Measurements from ENCODE around the gene RBMS1. TPM values are rescaled to one million over a fixed set of nuclear protein-coding genes. Genes with fewer than 3 reads are reported as not detected.

RBMS1 gene
- total RNA-seq, 1 donor from 2014 or later = 73.7 TPM

DNA sequence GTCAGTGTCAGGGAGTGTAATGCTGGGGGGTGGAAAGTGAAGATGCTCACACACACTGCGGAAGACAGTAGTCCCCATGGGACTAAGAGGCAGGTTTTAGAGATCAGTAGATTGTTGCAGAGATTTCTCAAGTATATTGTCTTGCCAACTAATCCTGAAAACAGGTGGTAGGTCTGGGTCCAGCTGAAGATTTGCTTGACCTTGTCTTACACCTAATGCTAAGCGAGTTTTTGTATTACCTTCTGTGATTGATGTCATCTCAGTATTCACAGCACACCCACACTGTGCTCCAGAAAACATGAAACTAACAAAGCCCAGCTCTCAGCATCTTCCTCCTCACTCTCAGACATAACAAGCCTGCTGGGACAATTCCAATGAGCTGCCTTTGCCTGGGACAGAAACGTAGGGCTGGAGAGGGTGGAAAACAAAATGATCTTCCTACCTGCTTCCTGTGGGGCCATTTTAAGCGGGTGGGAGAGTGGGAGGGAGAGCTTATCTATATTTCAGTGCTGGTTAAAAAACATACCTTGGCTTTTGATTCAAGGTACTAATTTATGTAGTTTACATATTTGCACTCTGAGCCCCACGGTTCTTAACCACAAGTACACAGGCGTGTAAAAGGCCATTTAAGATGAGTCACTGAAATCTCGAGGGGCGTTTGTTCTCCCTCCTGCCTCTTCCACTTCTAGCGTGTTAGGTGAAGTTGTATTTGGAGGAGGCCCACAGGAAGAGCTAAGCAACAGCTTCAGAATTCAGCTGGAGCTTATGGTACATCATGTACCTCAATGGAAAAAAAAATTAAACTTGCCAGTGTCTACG is 23.1 kb upstream of the RBMS1 start:
- no peaks in the 10 kb centered on the region for H3K27me3 Mint-ChIP-seq
- H3K36me3 Mint-ChIP-seq = no peaks in the 10 kb centered on the region
- DNase-seq (ENCODE audit: extremely low spot score, unreplicated experiment) = no peak
- H3K4me3 Mint-ChIP-seq = no peak overlapping the region
- TF ChIP-seq, protein P1, sequence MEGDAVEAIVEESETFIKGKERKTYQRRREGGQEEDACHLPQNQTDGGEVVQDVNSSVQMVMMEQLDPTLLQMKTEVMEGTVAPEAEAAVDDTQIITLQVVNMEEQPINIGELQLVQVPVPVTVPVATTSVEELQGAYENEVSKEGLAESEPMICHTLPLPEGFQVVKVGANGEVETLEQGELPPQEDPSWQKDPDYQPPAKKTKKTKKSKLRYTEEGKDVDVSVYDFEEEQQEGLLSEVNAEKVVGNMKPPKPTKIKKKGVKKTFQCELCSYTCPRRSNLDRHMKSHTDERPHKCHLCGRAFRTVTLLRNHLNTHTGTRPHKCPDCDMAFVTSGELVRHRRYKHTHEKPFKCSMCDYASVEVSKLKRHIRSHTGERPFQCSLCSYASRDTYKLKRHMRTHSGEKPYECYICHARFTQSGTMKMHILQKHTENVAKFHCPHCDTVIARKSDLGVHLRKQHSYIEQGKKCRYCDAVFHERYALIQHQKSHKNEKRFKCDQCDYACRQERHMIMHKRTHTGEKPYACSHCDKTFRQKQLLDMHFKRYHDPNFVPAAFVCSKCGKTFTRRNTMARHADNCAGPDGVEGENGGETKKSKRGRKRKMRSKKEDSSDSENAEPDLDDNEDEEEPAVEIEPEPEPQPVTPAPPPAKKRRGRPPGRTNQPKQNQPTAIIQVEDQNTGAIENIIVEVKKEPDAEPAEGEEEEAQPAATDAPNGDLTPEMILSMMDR (conservative IDR thresholded peaks at IDR 0.05) = no peak
- H3K4me1 Mint-ChIP-seq (ENCODE audit: unreplicated experiment) = peaks cover 8% of the 10 kb centered on the region
- peaks cover 5% of the 10 kb centered on the region for H3K9me3 Mint-ChIP-seq
- no peak overlapping the region for H3K27ac Mint-ChIP-seq

DNA sequence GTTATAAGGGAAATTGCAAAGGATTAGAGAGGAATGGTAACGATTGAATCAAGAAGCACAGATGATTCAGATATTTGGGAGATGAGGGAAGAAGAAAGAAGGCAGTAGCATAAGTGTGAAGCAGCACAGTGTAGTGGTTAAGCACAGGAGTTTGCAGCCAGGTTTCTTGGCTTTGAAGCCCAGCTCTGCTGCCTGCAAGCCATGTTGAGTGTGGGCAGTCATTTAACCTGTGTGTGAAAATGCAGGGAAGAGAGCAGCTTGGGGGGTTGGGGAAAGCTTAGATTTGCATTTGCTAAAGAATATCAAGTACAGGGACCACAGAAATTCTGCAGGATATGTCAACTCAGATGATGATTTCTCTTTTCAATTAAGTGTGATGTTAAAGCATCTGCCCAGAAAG is 21.5 kb upstream of the RBMS1 start:
- H3K27me3 Mint-ChIP-seq = no peaks in the 10 kb centered on the region
- peaks cover 16% of the 10 kb centered on the region for H3K4me1 Mint-ChIP-seq (ENCODE audit: unreplicated experiment)
- no peak overlapping the region for H3K27ac Mint-ChIP-seq

DNA sequence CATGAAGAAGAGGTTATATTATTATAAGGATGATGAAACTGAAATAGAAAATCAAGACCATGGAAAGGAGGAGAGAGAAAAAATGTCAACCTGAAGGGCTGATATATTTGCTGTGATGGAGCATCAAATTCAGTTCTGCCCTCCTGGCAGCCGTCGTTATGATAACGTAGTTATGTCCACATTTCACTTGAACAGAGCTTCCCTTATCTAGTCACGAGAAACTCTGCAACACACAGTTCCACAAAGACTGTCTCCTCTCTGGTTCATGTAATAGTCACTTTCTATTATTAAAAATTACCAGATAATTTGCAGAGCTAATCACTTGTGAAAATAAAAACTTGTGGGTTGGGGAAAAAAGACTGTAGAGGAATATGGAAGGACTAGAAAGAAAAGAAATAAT is 19.5 kb upstream of the RBMS1 start:
- Mint-ChIP-seq H3K4me1 (ENCODE audit: unreplicated experiment) (peaks cover 16% of the 10 kb centered on the region), H3K27ac (no peak overlapping the region)

More for the DNA sequence above, 21.5 kb upstream of the RBMS1 start:
- Mint-ChIP-seq H3K36me3 (no peaks in the 10 kb centered on the region), H3K4me3 (no peak overlapping the region), H3K9me3 (peaks cover 5% of the 10 kb centered on the region)
- no peak for DNase-seq (ENCODE audit: extremely low spot score, unreplicated experiment)
- TF ChIP-seq, protein P1 (conservative IDR thresholded peaks at IDR 0.05) = no peak

DNA sequence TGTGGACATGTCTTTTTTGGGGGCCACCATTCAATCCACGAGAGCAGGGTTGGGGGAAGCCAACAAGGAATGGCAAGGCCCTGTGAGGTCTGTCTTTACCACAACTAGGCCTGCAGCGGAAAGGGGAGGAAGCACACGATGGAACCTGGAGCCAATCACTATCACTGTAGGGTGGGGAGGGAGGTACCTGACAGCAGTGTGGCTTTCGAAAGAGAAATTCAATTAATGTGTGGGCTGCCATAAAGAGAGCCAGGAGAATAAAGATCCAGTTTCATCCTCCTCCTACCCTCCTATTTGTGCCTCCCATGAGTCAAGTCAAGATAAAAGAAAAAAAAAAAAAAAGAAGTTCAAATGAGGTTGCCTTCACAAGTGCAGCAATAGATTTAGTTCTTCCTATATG is 18.9 kb upstream of the RBMS1 start:
- Mint-ChIP-seq H3K27ac (no peak overlapping the region), H3K9me3 (peaks cover 8% of the 10 kb centered on the region), H3K27me3 (no peaks in the 10 kb centered on the region), H3K36me3 (no peaks in the 10 kb centered on the region), H3K4me3 (no peak overlapping the region), H3K4me1 (ENCODE audit: unreplicated experiment) (peaks cover 16% of the 10 kb centered on the region)
- TF ChIP-seq, protein P1 (conservative IDR thresholded peaks at IDR 0.05) = no peak
- no peak for DNase-seq (ENCODE audit: extremely low spot score, unreplicated experiment)

More for the DNA sequence above, 19.5 kb upstream of the RBMS1 start:
- H3K9me3 Mint-ChIP-seq = peaks cover 8% of the 10 kb centered on the region
- DNase-seq (ENCODE audit: extremely low spot score, unreplicated experiment) = no peak
- no peaks in the 10 kb centered on the region for H3K36me3 Mint-ChIP-seq
- TF ChIP-seq, protein P1 (conservative IDR thresholded peaks at IDR 0.05) = no peak
- no peak overlapping the region for H3K4me3 Mint-ChIP-seq
- no peaks in the 10 kb centered on the region for H3K27me3 Mint-ChIP-seq

DNA sequence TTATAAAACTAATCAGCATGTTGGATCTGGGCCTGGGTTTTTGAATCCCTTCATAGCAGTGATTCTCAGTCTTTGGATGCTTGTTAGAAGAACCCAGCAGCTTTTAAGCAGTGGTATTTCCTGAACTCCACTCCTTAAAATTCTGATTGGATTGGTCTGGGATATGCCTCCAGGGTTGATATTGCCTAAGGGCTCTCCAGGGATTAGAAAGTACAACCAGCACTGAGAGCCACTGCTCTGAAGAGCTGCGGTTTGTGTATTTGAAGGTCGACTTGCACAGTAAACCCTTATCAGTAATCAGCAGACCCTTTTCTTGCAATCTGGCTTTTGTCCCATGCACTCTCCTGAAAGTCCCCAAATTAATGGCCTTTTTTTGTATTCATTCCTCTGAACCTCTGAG is 17.0 kb upstream of the RBMS1 start:
- no peak for DNase-seq (ENCODE audit: extremely low spot score, unreplicated experiment)
- peaks cover 6% of the 10 kb centered on the region for H3K9me3 Mint-ChIP-seq
- H3K4me3 Mint-ChIP-seq = no peak overlapping the region
- H3K36me3 Mint-ChIP-seq = no peaks in the 10 kb centered on the region
- no peaks in the 10 kb centered on the region for H3K27me3 Mint-ChIP-seq
- TF ChIP-seq, protein P1 (conservative IDR thresholded peaks at IDR 0.05) = no peak
- H3K4me1 Mint-ChIP-seq (ENCODE audit: unreplicated experiment) = peaks cover 8% of the 10 kb centered on the region
- no peak overlapping the region for H3K27ac Mint-ChIP-seq

Data from type B pancreatic cell (in vitro differentiated cells).